ENCODE data around the gene ENO3.

GRCh38 chr17:4947010-4947410 lies 3.9 kb upstream of the ENO3 start:
- TF ChIP-seq POLR2A (IDR thresholded peaks at IDR 0.05) (no peak), CTCF (IDR thresholded peaks at IDR 0.05) (no peak)
